ENCODE measurements around the gene SRPK3.

DNA sequence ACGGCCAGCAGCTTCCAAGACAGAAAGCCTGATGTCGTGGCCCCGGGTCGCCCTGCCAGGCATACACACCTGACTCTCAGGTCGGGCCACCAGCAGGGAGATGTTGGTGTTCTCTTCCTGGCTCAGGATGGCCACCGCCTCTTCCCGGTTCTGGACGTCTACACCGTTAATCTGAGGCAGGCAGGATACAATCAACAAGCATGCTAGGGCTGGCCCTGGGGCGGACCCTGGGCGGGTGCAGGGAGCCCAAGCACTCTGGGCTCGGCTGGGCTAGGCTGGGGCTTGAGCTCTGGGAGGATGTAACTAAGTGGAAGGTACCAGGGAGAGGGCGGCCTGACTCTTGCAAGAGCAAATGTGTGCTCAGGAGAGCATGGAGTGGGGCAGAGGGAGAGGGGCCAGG, 24.6 kb downstream of the SRPK3 start:
- TF ChIP-seq, protein P1, sequence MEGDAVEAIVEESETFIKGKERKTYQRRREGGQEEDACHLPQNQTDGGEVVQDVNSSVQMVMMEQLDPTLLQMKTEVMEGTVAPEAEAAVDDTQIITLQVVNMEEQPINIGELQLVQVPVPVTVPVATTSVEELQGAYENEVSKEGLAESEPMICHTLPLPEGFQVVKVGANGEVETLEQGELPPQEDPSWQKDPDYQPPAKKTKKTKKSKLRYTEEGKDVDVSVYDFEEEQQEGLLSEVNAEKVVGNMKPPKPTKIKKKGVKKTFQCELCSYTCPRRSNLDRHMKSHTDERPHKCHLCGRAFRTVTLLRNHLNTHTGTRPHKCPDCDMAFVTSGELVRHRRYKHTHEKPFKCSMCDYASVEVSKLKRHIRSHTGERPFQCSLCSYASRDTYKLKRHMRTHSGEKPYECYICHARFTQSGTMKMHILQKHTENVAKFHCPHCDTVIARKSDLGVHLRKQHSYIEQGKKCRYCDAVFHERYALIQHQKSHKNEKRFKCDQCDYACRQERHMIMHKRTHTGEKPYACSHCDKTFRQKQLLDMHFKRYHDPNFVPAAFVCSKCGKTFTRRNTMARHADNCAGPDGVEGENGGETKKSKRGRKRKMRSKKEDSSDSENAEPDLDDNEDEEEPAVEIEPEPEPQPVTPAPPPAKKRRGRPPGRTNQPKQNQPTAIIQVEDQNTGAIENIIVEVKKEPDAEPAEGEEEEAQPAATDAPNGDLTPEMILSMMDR (conservative IDR thresholded peaks at IDR 0.05; ENCODE audit: low read depth in 2 of 2) = no peak
- TF ChIP-seq EZH2 (IDR thresholded peaks at IDR 0.05; ENCODE audit: low read depth, unreplicated experiment) = no peak
